ENCODE data around the gene EPOP.
"Not testable (repeated sequence)": the region's sequence is repeated elsewhere in the genome, so short reads cannot be mapped to it uniquely, and the experiment has no call there.

The EPOP gene

DNA sequence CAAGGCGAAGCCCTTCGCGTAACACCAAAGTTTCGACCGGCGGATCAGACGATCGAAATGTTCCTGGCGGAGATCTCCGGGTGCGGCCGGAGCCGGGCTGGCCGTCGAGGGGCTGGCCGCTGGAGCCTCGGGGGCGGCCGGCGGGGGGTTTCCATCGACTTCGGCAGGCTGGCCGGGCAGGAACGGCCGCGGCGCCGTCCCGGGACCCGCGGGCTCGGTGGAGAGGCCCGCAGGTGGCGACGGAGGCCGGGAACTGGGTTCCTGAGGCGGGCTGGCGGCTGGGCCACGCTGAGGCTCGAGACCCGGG is 1.1 kb downstream of the EPOP start:
- DNase-seq: no peak

DNA sequence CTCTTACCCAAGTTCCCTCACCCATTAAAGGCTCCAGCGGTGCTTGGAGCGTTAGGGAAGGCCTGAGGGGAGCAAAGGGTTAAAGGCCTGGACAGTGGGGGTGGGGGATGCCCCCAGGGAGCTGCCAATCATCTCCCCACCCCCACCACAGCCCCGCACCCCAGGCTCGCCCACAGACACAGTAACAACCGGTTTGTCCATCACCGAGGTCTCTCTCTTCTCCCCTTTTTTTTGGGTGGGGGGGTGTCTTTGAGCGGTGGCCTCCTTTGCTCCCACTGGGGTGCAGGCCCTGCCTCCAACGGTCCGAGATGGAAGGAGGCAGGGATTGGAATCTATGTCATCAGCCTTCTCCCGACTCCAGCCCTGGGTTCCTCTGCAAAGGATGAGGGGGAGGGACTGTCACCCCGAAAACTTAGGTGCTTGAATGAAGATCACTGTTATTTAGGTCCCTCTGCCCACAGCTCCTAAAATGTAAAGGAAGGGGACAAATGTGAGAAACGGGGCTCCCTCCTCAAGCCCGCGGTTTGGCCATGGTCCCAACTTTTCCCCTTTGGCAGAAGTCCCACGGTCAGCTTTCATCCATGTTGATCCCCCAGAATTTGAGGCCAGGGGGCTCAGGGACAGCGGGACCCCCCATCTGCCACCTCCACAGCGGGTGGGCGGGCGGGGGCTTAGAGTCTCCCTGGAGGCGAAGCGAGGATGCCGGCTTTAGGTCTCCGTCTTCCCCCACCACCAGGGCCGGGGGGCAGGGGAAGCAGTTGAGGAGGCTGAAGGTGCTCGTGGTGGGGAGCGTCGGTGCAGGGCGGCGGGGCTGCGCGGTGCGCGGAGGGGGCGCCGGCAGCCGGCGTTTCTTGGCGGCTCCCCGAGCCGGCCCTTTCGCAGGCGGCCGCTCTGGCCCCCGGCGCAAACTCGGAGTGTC is 1.7 kb downstream of the EPOP start:
- DNase-seq: no peak

DNA sequence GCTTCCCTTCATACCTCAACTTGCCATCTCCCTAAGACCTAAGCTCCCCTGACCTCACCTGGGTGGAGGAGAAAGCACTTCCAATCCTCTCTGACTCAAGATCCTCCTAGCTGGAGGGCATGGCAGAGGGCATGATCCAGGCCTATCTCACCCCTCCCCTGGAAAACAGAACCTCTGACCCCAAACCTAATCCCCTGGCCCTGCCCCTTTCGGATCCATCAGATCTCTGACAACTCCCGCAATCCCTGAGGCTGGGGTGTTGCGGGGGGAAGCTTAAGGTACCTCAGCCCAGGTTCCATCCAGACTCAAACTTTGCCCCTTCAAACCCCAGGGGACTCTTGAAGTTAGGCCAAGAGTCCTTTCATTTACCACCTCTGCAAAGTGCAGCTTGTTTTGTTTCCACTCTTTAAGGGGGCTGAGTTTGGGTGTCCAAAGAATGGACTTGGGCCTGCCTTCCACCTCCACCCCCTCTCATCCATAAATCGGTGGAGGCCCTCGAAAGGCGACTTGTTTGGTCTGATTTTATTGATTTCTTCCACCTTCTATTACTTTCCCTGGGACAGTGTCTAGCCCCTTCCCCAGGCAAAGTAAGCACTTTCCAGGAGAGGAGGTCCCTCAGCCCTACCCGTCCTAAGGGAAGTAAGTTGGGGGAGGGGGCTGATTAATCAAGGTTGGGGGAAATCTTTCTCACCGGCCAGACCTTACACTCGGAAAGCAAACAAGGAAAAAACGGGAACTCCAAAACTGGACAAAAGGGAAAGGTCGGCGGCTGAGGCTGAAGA is 2.6 kb downstream of the EPOP start:
- no peak for DNase-seq

DNA sequence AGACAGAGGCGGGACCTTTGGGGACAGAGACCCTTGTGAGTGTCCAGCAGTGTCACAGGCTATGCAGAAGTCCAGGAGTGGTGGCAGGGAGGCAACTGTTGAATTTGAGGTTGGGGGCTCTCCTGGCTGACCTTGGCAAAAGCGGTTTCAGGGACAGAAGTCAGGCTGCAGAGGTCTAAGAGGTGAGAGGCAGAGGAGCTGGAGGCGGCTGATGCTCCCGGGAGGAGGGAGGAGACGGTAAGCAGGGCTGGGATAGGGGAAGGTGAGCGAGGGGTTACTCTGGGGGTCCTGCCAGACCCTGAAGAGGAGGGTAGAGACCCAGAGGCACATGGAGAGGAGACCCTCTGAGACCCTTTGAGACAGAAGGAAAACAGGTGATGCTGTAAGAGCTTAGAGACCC is 5.2 kb downstream of the EPOP start:
- no peak for DNase-seq

DNA sequence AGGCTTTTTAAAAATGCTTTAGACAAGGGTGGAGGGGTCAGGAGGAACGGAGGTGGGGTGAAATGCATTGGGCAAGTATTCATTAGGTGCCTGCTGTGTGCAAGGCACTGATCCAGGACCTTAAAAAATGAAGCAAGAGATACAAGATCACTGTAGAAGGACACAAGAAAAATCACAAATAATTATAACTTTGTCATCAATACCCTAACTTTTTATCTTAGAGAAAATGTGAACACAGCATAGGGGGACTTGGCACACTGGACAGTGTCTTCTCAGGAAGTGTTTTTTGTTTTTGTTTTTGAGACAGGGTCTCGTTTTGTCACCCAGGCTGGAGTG is 7.0 kb downstream of the EPOP start:
- no peak for DNase-seq

DNA sequence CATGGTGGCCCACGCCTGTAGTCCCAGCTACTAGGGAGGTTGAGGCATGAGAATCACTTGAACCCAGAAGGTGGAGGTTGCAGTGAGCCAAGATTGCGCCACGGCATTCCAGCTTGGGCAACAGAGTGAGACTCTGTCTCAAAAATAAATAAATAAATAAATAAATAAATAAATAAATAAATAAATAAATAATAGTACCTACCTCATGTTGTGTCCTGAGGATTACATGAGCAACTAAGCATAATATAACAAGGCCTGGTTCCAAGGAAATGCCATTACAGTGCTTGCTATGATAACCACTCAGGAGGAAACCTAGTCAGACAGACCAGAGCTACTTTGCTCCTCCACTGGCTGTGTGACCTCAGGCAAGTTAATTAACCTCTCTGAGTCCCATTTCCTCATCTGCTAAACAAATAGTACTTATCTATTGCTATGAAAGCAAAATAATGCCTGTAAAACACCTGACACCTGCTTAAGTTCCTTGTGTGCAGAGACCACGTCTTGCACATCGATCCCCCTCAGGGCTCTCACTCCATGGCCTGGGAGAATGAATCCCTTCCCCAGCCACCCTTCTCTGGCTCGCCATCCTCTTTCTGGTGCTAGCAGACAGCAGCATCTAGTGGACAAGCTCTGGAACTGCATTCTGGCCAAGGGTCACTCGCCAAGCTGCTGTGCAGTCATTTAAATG is 7.5 kb downstream of the EPOP start:
- DNase-seq: peak; percentile 73 to 79

DNA sequence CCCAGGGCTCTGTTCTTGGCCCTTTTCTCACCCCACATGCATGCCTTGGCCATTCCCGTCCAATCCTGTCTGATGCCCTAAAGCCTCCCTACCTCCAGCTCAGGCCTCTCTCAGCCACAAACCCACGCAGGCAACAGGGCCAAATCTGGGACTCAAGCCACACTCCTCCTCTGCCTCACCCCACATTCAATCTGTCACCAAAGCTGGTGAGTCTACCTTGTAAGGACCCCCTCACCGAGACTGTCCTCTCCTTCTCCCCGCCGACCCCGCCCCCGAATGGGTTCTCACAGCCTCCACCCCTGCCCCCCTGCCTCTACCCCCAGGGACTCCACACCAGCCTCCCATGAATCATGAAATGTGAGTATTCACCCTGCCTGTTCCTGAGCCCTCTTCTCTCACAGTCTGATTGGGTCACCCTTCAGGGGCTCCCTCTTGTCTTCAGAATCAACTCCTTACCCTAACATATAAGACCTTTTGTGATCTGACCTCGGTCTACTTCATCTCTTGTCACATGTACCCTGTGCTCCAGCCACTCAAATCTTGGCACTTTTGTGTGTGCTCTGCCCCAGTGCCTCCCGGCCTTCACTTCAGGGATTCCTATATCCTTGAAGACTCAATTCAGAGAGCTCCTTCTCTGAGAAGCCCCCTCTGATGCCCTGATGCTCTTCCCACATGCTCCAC is 10.7 kb downstream of the EPOP start:
- DNase-seq: no peak

DNA sequence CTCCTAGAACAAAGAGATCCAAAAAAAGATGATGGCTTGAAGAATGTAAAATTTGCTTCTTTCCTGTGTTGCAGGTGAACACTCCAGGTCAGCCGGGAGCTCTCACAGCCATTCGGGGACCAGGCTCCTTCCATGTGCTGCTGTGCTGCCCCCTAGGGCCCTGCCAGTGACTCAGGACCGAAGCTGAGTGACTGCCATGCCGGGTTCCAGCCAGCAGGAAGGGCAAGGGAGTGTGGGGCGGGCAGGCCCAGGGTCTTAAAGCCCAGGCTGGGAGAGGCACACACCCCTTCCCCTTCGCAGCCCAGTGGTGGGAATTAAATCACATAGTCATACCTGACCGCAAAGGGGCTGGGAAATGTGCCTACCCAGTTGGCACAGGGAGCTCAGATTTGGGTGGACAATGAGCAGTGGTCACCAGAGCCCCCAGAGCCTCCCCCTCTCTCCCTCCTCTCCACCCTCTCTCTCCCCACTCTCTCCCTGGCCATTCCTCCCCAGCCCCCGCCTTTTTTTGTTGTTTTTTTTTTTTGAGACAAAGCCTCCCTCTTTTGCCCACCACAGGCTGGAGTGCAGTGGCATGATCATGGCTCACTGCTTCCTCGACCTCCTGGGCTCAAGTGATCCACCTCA is 11.5 kb downstream of the EPOP start:
- peak; percentile 31 to 62 for DNase-seq

DNA sequence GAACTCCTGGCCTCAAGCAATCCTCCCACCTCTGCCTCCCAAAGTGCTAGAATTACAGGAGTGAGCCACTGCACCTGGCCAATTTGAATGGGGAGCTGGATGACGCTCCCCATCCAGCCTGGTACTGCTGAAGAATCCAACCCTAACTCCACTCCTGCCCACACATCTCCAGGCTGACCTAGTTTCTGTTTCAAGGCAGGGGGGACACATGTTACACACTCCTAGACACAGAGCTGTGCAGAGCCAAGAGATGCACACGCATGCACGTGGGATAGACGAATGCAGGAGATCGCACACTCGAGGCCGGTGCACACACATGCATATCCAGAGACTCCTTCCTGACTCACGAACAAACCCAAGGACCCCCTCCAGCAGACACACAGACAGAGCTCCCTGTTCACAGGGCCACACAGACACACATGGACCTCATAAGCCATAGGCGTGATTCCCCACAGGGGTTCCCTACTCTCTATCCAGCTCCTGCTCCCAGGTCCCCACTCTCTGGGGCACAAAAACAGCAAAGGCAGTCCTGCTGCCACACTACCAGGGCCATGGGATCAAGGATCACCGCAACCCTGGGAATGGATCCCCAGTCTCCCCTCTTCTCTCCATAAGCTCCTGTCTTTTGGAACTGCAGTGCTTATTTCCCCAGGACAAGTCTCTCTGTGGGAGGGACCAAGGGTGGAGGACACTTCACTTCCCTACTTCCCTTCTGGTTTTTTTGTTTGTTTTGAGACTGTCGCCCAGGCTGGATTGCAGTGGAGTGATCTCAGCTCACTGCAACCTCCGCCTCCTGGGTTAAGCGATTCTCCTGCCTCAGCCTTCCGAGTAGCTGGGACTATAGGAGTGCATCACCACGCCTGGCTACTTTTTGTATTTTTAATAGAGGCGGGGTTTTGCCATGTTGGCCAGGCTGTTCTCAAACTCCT is 14.4 kb downstream of the EPOP start:
- DNase-seq: peak; percentile 86 to 87

DNA sequence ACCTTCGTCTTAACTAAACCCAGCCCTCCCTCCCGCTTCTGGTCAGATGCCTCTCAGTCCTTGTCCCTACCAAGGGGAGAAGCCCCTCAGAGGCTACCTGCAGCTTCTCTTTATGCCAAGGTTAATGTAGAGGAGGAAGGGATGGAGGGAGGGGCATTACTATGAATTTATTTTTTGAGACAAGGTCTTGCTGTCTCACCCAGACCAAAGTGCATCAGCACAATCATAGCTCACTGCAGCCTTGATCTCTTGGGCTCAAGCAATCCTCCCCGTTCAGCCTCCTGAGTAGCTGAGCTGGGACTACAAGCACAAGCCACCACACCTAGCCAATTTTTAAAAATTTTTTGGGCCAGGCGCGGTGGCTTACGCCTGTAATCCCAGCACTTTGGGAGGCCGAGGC is 15.3 kb downstream of the EPOP start:
- DNase-seq: no peak

DNA sequence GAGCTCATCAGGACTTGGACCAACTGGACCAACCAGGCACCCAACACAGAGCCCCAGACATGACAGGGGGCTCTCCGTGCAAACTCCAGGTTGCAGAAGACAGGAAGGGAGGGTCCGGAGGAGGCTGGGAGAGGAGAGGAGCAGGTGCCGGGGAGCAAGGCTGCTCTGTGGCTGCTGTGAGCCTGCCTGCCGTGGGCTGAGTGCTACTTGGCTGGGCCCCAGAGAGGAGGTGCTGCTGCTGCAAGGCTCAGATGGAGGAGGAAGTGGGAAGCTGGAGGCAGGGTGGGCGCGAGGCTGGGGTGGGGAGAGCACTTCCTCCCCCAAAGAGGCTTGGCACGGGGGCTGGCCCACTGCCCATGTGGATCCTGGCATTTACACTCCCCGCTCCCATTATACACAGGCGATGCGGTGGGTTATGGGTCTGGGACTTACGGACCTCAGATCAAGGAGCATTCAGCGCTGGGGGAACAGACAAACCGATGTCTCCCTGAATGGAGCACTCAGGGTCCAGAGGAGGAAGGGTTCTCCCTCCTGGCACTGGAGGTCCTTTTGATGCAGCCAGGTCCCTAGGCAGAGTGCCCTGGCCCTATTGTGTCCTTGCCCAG is 15.9 kb downstream of the EPOP start:
- peak; percentile 5 to 60 for DNase-seq

DNA sequence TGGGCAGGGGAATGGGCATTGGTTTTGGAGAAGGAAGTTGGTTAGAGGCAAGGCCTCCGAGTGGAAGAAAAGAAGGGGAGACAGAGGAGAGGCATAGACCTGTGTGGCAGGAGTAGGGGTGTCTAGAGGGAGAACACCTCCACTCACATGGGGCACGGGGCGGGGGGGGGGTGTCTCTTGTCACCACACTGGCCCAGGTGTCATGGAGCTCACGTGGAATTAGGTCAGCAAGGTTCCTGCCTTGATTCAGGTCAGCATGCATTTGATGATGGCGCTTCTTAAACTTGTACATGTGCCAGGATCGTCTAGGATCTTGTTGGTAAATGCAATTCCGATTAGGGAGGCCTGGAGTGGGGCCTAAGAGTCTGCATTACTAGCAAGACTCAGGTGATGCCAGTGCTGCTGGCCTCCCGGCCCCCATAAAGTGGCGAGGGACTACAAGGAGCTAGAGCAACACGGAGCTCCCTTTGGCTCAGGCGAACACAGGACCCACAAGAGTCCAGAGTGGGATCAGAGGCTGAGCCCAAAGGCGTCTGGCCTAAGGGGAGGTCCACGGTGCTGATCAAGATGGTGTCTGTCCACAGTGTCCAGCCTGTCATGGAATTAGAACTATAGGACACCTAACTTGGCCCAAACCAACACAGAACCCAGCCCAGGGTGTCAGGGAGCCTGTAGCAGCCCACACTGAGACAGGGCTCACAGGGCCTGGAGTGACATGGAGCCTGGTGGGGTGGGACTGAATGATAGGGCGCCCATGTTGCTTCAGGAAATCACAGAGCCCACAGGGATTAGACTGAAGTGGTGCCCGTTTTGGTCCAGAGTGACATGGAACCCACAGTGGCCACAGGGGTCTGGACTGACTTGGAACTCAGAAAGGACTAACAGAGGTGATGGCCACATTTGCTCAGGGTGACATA is 16.7 kb downstream of the EPOP start:
- DNase-seq: no peak

DNA sequence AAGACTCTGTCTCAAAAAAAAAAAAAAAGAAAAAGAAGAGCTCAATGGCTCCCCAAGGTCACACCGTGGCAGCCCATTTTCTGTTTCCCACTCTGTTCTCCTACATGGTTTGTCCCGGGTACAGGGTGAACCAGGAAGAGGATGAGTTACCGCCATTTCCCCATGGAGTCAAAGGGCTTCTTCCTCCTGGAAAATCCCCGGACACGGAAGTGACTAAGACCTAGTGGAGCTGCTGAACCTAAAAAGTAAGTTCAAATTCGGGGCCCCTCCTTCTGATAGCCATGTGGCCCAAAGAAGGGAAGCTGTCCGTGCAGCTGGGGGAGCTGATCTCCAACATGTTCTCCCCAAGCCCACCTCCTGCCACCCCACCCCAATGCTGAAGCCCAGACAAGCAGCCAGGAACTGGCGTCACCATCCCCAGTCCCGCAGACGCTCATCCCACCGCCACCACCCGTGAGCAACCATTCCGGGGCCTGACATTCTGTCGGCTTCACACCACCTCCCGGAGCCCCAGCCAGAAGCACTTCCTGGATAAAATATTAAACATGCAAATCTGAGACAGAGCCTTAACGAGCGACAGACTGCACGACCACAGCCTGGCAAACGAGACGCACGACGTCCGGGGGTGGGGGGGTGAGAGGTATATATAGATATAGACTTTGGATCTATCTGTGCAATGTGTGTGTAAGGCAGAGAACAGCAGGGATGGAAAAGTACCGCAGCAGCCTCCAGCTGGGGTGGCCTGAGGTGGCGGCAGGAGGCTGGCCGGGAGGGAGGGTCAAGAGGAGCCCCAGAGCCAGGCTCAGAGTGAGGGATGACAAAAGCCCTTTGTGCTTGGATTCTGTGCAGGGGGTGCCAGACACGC is 17.6 kb downstream of the EPOP start:
- DNase-seq: no peak

DNA sequence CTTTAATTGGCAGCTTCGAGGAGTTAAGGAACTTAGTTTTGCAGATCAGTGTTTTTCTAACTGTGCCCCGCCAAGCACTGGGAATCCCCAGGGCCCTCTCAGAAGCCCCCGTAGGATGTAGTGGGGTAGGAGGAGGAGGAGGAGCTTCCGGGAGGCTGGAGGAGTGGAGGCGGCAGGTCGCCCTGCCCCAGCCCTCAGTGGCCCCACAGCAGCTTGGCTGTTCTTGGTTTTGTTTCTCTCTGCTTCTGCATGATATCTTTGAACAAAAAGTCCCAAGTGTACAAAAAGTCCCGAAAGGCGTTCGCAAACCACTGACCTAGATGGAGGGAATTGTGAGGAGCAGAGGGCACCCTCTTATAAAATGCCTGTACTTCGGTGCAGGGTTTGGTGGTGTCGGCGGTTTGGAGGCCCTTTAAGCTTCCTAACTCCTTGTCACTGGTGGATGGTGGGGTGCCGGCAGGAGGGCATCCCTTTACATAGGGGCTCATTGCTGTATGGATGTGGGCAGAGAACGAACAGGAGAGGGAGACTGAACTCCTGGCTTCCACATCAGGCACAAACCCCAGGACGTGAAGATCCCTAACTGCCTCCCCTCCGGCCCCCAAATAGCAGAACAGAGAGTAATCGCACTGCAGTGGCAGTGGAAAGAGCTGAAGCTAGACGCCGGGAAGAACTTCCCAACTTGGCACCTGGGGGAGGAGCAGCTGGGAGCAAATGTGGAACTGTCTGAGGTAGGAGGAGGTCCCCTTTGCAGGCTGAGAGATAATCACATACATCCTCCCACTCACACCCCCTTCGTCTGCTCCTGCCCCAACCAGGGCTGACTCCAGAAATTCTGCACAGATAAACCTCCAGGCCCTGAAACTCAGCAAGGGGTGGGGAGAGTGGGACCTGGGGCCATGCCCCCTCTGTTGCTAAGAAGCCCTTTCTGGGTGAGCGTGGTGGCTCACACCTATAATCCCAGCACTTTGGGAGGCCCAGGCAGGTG is 20.1 kb downstream of the EPOP start:
- DNase-seq: no peak

DNA sequence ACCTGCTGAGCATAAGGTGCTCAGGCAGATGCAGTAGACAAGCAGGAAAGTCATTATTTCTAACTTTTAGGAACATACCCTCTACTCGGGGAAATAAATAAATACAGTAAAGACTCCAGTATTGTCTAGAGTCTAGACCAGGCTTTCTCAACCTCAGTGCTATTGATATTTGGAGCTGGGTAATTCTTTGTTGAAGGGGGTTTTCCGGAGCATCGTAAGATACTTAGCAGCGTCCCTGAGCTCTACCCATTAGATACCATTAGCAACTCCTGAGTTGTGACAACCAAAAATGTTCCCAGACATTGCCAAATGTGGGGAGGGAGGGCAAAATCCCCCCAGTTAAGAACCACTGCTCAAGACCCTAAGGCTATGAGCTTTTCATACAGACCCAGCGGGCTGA is 21.1 kb downstream of the EPOP start:
- no peak for DNase-seq

DNA sequence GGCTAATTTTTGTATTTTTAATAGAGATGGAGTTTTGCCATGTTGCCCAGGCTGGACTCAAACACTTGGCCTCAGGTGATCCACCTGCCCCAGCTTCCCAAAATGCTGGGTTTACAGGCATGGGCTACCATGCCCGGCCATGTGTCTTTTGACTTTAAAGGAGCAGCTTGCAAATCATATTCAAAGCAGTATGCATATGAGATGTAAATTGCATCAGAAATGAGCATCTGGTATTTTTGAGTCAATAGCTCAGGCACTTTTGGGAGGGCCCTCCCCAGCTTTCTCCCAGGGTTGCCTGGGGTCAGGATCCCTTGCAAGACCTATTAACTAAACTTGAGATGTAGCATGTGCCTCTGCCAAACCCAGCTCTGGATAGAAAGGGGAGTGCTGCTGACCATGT is 21.5 kb downstream of the EPOP start:
- DNase-seq: no peak

DNA sequence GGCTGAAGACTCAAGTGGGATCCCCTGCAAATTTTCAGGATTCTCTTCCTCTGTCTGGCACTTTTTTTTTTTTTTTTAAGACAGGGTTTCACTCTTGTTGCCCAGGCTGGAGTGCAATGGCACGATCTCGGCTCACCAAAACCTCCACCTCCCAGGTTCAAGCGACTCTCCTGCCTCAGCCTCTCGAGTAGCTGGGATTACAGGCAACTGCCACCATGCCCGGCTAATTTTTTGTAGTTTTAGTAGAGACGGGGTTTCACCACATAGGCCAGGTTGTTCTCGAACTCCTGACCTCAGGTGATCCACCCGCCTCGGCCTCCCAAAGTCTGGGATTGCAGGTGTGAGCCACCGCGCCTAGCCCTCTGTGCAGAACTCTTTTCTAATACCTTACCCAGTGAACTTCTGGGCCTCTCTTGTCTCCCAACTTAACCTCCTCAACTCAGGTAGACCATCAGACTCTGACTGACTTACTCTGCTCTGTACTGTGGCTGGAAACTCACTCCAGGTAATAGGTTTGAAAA is 24.0 kb downstream of the EPOP start:
- DNase-seq: not testable (repeated sequence)
